BLaER1 (cell line): ENCODE measurements around the gene TCFL5.

Experiments used
- H3K27ac ChIP-seq: shearing (Covaris generic); formaldehyde crosslinking; 2 replicates; pipeline ENCODE4 v1.8.1; 2022
- H3K27me3 ChIP-seq: shearing (Covaris generic); formaldehyde crosslinking; 2 replicates; pipeline ENCODE4 v1.8.1; 2022
- H3K36me3 ChIP-seq: shearing (Covaris generic); formaldehyde crosslinking; 2 replicates; pipeline ENCODE4 v1.8.1; 2022
- H3K4me1 ChIP-seq: shearing (Covaris generic); formaldehyde crosslinking; 2 replicates; pipeline ENCODE4 v1.8.1; 2022
- H3K4me2 ChIP-seq: shearing (Covaris generic); formaldehyde crosslinking; 2 replicates; pipeline ENCODE4 v1.8.1; 2022
- H3K4me3 ChIP-seq: shearing (Covaris generic); formaldehyde crosslinking; 2 replicates; pipeline ENCODE4 v1.8.1; 2022
- H3K9ac ChIP-seq: shearing (Covaris generic); formaldehyde crosslinking; 2 replicates; pipeline ENCODE4 v1.8.1; 2022
- H3K9me3 ChIP-seq: shearing (Covaris generic); formaldehyde crosslinking; 2 replicates; pipeline ENCODE4 v1.8.1; 2022
- H4K20me1 ChIP-seq: shearing (Covaris generic); formaldehyde crosslinking; 2 replicates; pipeline ENCODE4 v1.8.1; 2022
- Cebpa-rat ChIP-seq: shearing (Covaris generic); IDR thresholded peaks from 2 replicates; pipeline ENCODE4 v1.8.1; 2022

Gene TCFL5

GRCh38 chr20:62896526-62896925, 34.9 kb upstream of the TCFL5 start:
- peaks cover 69% of the 10 kb centered on the region for H3K36me3 ChIP-seq
- TF ChIP-seq Cebpa-rat: no peak

GRCh38 chr20:62895539-62895938, 33.9 kb upstream of the TCFL5 start:
- Histone ChIP-seq H3K9ac (no peak overlapping the region), H3K4me3 (no peak overlapping the region), H3K4me2 (no peak overlapping the region), H3K27ac (0 out of 2 replicates have a peak overlapping the region, but pooled peaks have one; percentile 10), H3K9me3 (no peaks in the 10 kb centered on the region), H3K36me3 (peaks cover 66% of the 10 kb centered on the region), H3K27me3 (no peaks in the 10 kb centered on the region), H4K20me1 (peaks cover 52% of the 10 kb centered on the region), H3K4me1 (peaks cover 85% of the 10 kb centered on the region)
- no peak for TF ChIP-seq Cebpa-rat

More at GRCh38 chr20:62896526-62896925, 34.9 kb upstream of the TCFL5 start:
- H3K27me3 ChIP-seq: no peaks in the 10 kb centered on the region
- H3K4me3 ChIP-seq: no peak overlapping the region
- H3K9me3 ChIP-seq: no peaks in the 10 kb centered on the region
- no peak overlapping the region for H3K9ac ChIP-seq
- no peak overlapping the region for H3K4me2 ChIP-seq
- H4K20me1 ChIP-seq: peaks cover 57% of the 10 kb centered on the region
- H3K27ac ChIP-seq: no peak overlapping the region
- peaks cover 84% of the 10 kb centered on the region for H3K4me1 ChIP-seq

- peaks cover 41% of the 10 kb centered on the region for H4K20me1 ChIP-seq
- H3K9ac ChIP-seq: no peak overlapping the region
- H3K9me3 ChIP-seq: no peaks in the 10 kb centered on the region
- no peak overlapping the region for H3K27ac ChIP-seq
- TF ChIP-seq Cebpa-rat: no peak
- H3K27me3 ChIP-seq: no peaks in the 10 kb centered on the region
- H3K36me3 ChIP-seq: peaks cover 79% of the 10 kb centered on the region
- H3K4me2 ChIP-seq: peak overlapping the region; percentile 86
- H3K4me3 ChIP-seq: no peak overlapping the region
- H3K4me1 ChIP-seq: peaks cover 85% of the 10 kb centered on the region
Measured at GRCh38 chr20:62894261-62894660, 32.6 kb upstream of the TCFL5 start.

- Histone ChIP-seq H3K4me3 (no peak overlapping the region), H3K9me3 (no peaks in the 10 kb centered on the region), H3K27me3 (no peaks in the 10 kb centered on the region), H3K9ac (no peak overlapping the region), H3K36me3 (peaks cover 84% of the 10 kb centered on the region), H4K20me1 (peaks cover 35% of the 10 kb centered on the region), H3K4me2 (peak overlapping the region; percentile 86), H3K4me1 (peaks cover 85% of the 10 kb centered on the region), H3K27ac (no peak overlapping the region)
- no peak for TF ChIP-seq Cebpa-rat
Measured at GRCh38 chr20:62893700-62894099, 32.1 kb upstream of the TCFL5 start.

GRCh38 chr20:62892348-62893304, 31.0 kb upstream of the TCFL5 start:
- H3K4me2 ChIP-seq: peak overlapping the region; percentile 86
- no peak overlapping the region for H3K4me3 ChIP-seq
- H3K27ac ChIP-seq: no peak overlapping the region
- no peak for TF ChIP-seq Cebpa-rat
- no peaks in the 10 kb centered on the region for H3K9me3 ChIP-seq
- H3K27me3 ChIP-seq: no peaks in the 10 kb centered on the region
- H4K20me1 ChIP-seq: peaks cover 24% of the 10 kb centered on the region
- no peak overlapping the region for H3K9ac ChIP-seq
- peaks cover 85% of the 10 kb centered on the region for H3K4me1 ChIP-seq
- H3K36me3 ChIP-seq: peaks cover 89% of the 10 kb centered on the region

GRCh38 chr20:62891111-62891510, 29.5 kb upstream of the TCFL5 start:
- Histone ChIP-seq H4K20me1 (peaks cover 22% of the 10 kb centered on the region), H3K9ac (peak overlapping the region; percentile 69), H3K36me3 (peaks cover 89% of the 10 kb centered on the region), H3K4me1 (peaks cover 99% of the 10 kb centered on the region), H3K27ac (peak overlapping the region; percentile 75), H3K9me3 (no peaks in the 10 kb centered on the region), H3K27me3 (no peaks in the 10 kb centered on the region), H3K4me2 (peak overlapping the region; percentile 86), H3K4me3 (peak overlapping the region; percentile 37)
- no peak for TF ChIP-seq Cebpa-rat

- TF ChIP-seq Cebpa-rat: no peak
- H3K4me2 ChIP-seq: peak overlapping the region; percentile 86
- peaks cover 89% of the 10 kb centered on the region for H3K36me3 ChIP-seq
- H3K27ac ChIP-seq: peak overlapping the region; percentile 75
- H3K4me1 ChIP-seq: peaks cover 100% of the 10 kb centered on the region
- peak overlapping the region; percentile 69 for H3K9ac ChIP-seq
- peak overlapping the region; percentile 37 for H3K4me3 ChIP-seq
- no peaks in the 10 kb centered on the region for H3K9me3 ChIP-seq
- no peaks in the 10 kb centered on the region for H3K27me3 ChIP-seq
- H4K20me1 ChIP-seq: peaks cover 22% of the 10 kb centered on the region
Measured at GRCh38 chr20:62890444-62890843, 28.8 kb upstream of the TCFL5 start.

- Histone ChIP-seq H4K20me1 (peaks cover 22% of the 10 kb centered on the region), H3K4me1 (peaks cover 94% of the 10 kb centered on the region), H3K27me3 (no peaks in the 10 kb centered on the region), H3K4me3 (no peak overlapping the region; the same call in 1 of the 2 replicates), H3K9me3 (no peaks in the 10 kb centered on the region), H3K4me2 (peak overlapping the region; percentile 86), H3K36me3 (peaks cover 85% of the 10 kb centered on the region), H3K27ac (peak overlapping the region; percentile 75), H3K9ac (peak overlapping the region; percentile 69)
- no peak for TF ChIP-seq Cebpa-rat
Measured at GRCh38 chr20:62889871-62890270, 28.2 kb upstream of the TCFL5 start.

GRCh38 chr20:62889411-62889810, 27.8 kb upstream of the TCFL5 start:
- Histone ChIP-seq H3K9me3 (no peaks in the 10 kb centered on the region), H4K20me1 (peaks cover 22% of the 10 kb centered on the region), H3K27ac (peak overlapping the region; percentile 75), H3K4me2 (peak overlapping the region; percentile 86), H3K27me3 (no peaks in the 10 kb centered on the region), H3K4me3 (no peak overlapping the region), H3K4me1 (peaks cover 90% of the 10 kb centered on the region), H3K36me3 (peaks cover 80% of the 10 kb centered on the region), H3K9ac (peak overlapping the region; percentile 69; the same call in 1 of the 2 replicates)
- TF ChIP-seq Cebpa-rat: no peak

- H3K27me3 ChIP-seq: no peaks in the 10 kb centered on the region
- peaks cover 22% of the 10 kb centered on the region for H4K20me1 ChIP-seq
- peaks cover 75% of the 10 kb centered on the region for H3K36me3 ChIP-seq
- no peak overlapping the region for H3K4me3 ChIP-seq
- no peak for TF ChIP-seq Cebpa-rat
- H3K27ac ChIP-seq: peak overlapping the region; percentile 75; the same call in 1 of the 2 replicates
- no peaks in the 10 kb centered on the region for H3K9me3 ChIP-seq
- H3K9ac ChIP-seq: no peak overlapping the region
- peaks cover 85% of the 10 kb centered on the region for H3K4me1 ChIP-seq
- H3K4me2 ChIP-seq: peak overlapping the region; percentile 86; the same call in 1 of the 2 replicates
Measured at GRCh38 chr20:62888910-62889309, 27.3 kb upstream of the TCFL5 start.
